ENCODE measurements around the gene KLK8. TPM values are rescaled to one million over a fixed set of nuclear protein-coding genes. Genes with fewer than 3 reads are reported as not detected.

Gene KLK8
- total and polyA plus RNA-seq, 2 experiments from 2014 or later: 4.9 to 14.6 TPM

GRCh38 chr19:51047031-51047335 lies 45.6 kb upstream of the KLK8 start:
- Histone ChIP-seq H2AFZ (no peak overlapping the region), H3K27me3 (ENCODE audit: insufficient read depth) (no peaks in the 10 kb centered on the region), H3K79me2 (replicated peaks; ENCODE audit: insufficient read depth) (no peaks in the 10 kb centered on the region), H3K36me3 (ENCODE audit: insufficient read depth) (no peaks in the 10 kb centered on the region), H4K20me1 (replicated peaks; ENCODE audit: insufficient read depth) (no peaks in the 10 kb centered on the region), H3K4me1 (ENCODE audit: insufficient read depth) (peaks cover 36% of the 10 kb centered on the region), H3K9me2 (ENCODE audit: insufficient read depth) (no peaks in the 10 kb centered on the region), H3K4me2 (peak overlapping the region; percentile 48), H3K4me3 (0 out of 2 replicates have a peak overlapping the region, but pooled peaks have one; percentile 3), H3F3A (replicated peaks; ENCODE audit: low read depth) (no peaks in the 10 kb centered on the region; the same call in 1 of the 2 replicates), H3K27ac (ENCODE audit: low read depth) (peak overlapping the region; percentile 92)
- peaks cover 31% of the 10 kb centered on the region for H3K9me3 Mint-ChIP-seq
- peaks cover 12% of the 10 kb centered on the region for H3K27me3 Mint-ChIP-seq (ENCODE audit: insufficient read depth, low read depth, poor library complexity)
- DNase-seq (ENCODE audit: low spot score): no peak
- H3K4me3 Mint-ChIP-seq: peak overlapping the region; percentile 41
- peaks cover 18% of the 10 kb centered on the region; the same call in 2 of the 3 replicates for H3K36me3 Mint-ChIP-seq (ENCODE audit: low read depth)
- H3K4me1 Mint-ChIP-seq: peaks cover 31% of the 10 kb centered on the region
- no peak for TF ChIP-seq ETS1 (IDR thresholded peaks at IDR 0.05)
- peak; percentile 42; the same call in 1 of the 2 replicates for TF ChIP-seq POLR2AphosphoS5 (IDR thresholded peaks at IDR 0.05; ENCODE audit: low read depth)
- no peak for TF ChIP-seq ZNF331 (CRISPR knock-in tag; IDR thresholded peaks at IDR 0.05; ENCODE audit: low read depth)
- no peak for TF ChIP-seq CTCF (conservative IDR thresholded peaks at IDR 0.05; ENCODE audit: low read depth in 2 of 2)
- ATAC-seq: no peak
- H3K27ac Mint-ChIP-seq: peak overlapping the region; percentile 69

- peaks cover 29% of the 10 kb centered on the region for H3K4me1 Mint-ChIP-seq
Observed at GRCh38 chr19:51044327-51044726, 42.9 kb upstream of the KLK8 start.

More at GRCh38 chr19:51044327-51044726, 42.9 kb upstream of the KLK8 start:
- Histone ChIP-seq H3K79me2 (replicated peaks; ENCODE audit: insufficient read depth) (no peaks in the 10 kb centered on the region), H3K4me1 (ENCODE audit: insufficient read depth) (peaks cover 36% of the 10 kb centered on the region), H3K4me3 (no peak overlapping the region), H3K36me3 (ENCODE audit: insufficient read depth) (no peaks in the 10 kb centered on the region), H3K4me2 (0 out of 2 replicates have a peak overlapping the region, but pooled peaks have one; percentile 24), H3K27me3 (ENCODE audit: insufficient read depth) (no peaks in the 10 kb centered on the region), H3K9me2 (ENCODE audit: insufficient read depth) (no peaks in the 10 kb centered on the region), H3K27ac (ENCODE audit: low read depth) (no peak overlapping the region), H2AFZ (peak overlapping the region; percentile 20; the same call in 1 of the 2 replicates), H4K20me1 (replicated peaks; ENCODE audit: insufficient read depth) (no peaks in the 10 kb centered on the region), H3F3A (replicated peaks; ENCODE audit: low read depth) (no peaks in the 10 kb centered on the region; the same call in 1 of the 2 replicates)
- Mint-ChIP-seq H3K9me3 (peaks cover 21% of the 10 kb centered on the region), H3K27ac (no peak overlapping the region; the same call in 1 of the 2 replicates), H3K27me3 (ENCODE audit: insufficient read depth, low read depth, poor library complexity) (peaks cover 12% of the 10 kb centered on the region), H3K4me3 (no peak overlapping the region), H3K36me3 (ENCODE audit: low read depth) (peaks cover 11% of the 10 kb centered on the region; the same call in 2 of the 3 replicates)
- ATAC-seq: no peak
- no peak for TF ChIP-seq EZH2 (IDR thresholded peaks at IDR 0.05; ENCODE audit: low read depth, unreplicated experiment)
- no peak for TF ChIP-seq ETS1 (IDR thresholded peaks at IDR 0.05)
- no peak for TF ChIP-seq NANOG (IDR thresholded peaks at IDR 0.05; ENCODE audit: borderline replicate concordance)
- TF ChIP-seq ZNF331 (CRISPR knock-in tag; IDR thresholded peaks at IDR 0.05; ENCODE audit: low read depth): no peak
- TF ChIP-seq CREB1 (CRISPR knock-in tag; IDR thresholded peaks at IDR 0.05; ENCODE audit: low read depth): no peak
- no peak for TF ChIP-seq ZNF462 (CRISPR knock-in tag; IDR thresholded peaks at IDR 0.05)
- DNase-seq (ENCODE audit: low spot score): no peak

Measured in GM23338 (cell line).